ENCODE data around the gene DNMT1. TPM values are rescaled to one million over a fixed set of nuclear protein-coding genes. Genes with fewer than 3 reads are reported as not detected.

DNMT1 gene
- polyA plus RNA-seq, 1 donor (not counting 4 experiments of a cell fraction or from before 2014, with no cell fraction given), result 52.0 TPM

GRCh38 chr19:10092648-10093294 is 102.0 kb downstream of the DNMT1 start:
- Histone ChIP-seq H3K27ac (ENCODE audit: control insufficient read depth, insufficient read depth, low read length) (no peak overlapping the region), H3K9ac (ENCODE audit: control insufficient read depth, extremely low read depth, insufficient read depth, low read length) (no peak overlapping the region), H3K27me3 (ENCODE audit: control insufficient read depth, extremely low read depth, insufficient read depth, low read length) (no peaks in the 10 kb centered on the region), H3K4me2 (ENCODE audit: control insufficient read depth, extremely low read depth, insufficient read depth, low read depth, low read length) (no peak overlapping the region), H2AFZ (ENCODE audit: control insufficient read depth, low read length) (no peak overlapping the region), H3K4me3 (ENCODE audit: control insufficient read depth in 2 of 3, extremely low read depth in 1 of 3, insufficient read depth in 2 of 3, low read depth in 1 of 3, low read length in 3 of 3) (no peak overlapping the region), H3K9me1 (ENCODE audit: control insufficient read depth, extremely low read depth, insufficient read depth, low read length) (no peaks in the 10 kb centered on the region), H3K36me3 (ENCODE audit: control insufficient read depth in 2 of 2, extremely low read depth in 1 of 2, insufficient read depth in 2 of 2, low read length in 2 of 2) (peaks cover 0 to 21% of the 10 kb centered on the region in 2 experiments), H3K9me3 (ENCODE audit: control insufficient read depth, low read depth, low read length) (no peaks in the 10 kb centered on the region), H3K79me2 (ENCODE audit: control insufficient read depth, insufficient read depth, low read length) (no peaks in the 10 kb centered on the region), H4K20me1 (ENCODE audit: control insufficient read depth, extremely low read depth, insufficient read depth, low read length) (no peaks in the 10 kb centered on the region), H3K4me1 (ENCODE audit: control insufficient read depth, extremely low read depth, insufficient read depth, low read length) (peaks cover 8% of the 10 kb centered on the region)
- dilution Hi-C loops (cut with MboI; ENCODE audit: extremely low pct_ligation_motif_present, low sequenced_read_pairs), result loop anchor here (25.0 kb wide), 1 partner anchor 155 kb away; the partner anchor contains the start of gene OLFM2
- DNase-seq (ENCODE audit: low read depth, low spot score), result no peak
- no peak for FAIRE-seq
- TF ChIP-seq EZH2 (IDR thresholded peaks at IDR 0.05; ENCODE audit: low read length) (no peak), CTCF (optimal IDR thresholded peaks at IDR 0.05 in 1 of 3, IDR thresholded peaks at IDR 0.05 in 1 of 3, conservative IDR thresholded peaks at IDR 0.05 in 1 of 3; ENCODE audit: extremely low read depth in 1 of 3, insufficient read depth in 2 of 3, low read length in 3 of 3) (no peak)

DNA sequence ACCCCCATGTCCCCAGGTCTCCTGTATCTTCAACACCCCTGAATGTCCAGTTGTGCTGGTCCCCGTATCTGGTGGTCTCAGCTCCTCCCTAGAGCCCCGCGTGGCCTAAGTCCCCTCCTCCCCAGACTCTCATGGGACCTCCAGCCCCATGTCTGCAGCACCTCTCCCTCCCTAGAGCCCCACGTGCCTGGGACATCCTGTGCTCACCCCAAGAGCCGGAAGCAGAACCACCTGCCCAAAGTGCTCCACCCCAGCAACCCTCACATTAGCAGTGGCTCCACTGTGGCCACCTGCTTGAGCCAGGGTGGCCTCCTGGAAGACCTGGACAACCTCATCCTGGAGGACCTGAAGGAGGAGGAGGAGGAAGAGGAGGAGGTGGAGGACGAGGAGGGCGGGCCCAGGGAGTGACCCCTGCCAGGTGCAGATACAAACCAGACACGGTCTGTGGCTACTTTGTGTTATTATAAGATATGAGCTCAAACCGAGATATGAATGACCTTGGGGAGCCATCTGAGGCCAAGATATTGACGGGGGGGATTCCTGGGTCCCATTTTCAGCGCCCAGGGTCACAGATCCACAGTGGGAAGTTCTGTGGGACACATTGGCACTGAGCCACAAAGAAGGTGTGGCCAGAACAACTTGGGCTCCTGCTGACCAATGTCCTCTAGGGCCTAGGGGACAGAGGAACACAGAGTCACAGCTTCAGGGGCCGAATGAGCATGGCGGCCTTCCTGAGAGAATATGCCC is 102.7 kb downstream of the DNMT1 start:
- dilution Hi-C loops (cut with MboI; ENCODE audit: extremely low pct_ligation_motif_present, low sequenced_read_pairs), result loop anchor here (25.0 kb wide), 1 partner anchor 155 kb away; the partner anchor contains the start of gene OLFM2
- no peaks in the 10 kb centered on the region for H3K9me3 ChIP-seq (ENCODE audit: control insufficient read depth, low read depth, low read length)
- no peak for TF ChIP-seq EZH2 (IDR thresholded peaks at IDR 0.05; ENCODE audit: low read length)
- TF ChIP-seq CTCF (optimal IDR thresholded peaks at IDR 0.05 in 1 of 3, IDR thresholded peaks at IDR 0.05 in 1 of 3, conservative IDR thresholded peaks at IDR 0.05 in 1 of 3; ENCODE audit: extremely low read depth in 1 of 3, insufficient read depth in 2 of 3, low read length in 3 of 3), result no peak
- H3K27me3 ChIP-seq (ENCODE audit: control insufficient read depth, extremely low read depth, insufficient read depth, low read length), result no peaks in the 10 kb centered on the region
- H3K27ac ChIP-seq (ENCODE audit: control insufficient read depth, insufficient read depth, low read length), result no peak overlapping the region
- DNase-seq (ENCODE audit: low read depth, low spot score), result no peak
- no peaks in the 10 kb centered on the region for H3K79me2 ChIP-seq (ENCODE audit: control insufficient read depth, insufficient read depth, low read length)
- no peak for FAIRE-seq
- H3K36me3 ChIP-seq (ENCODE audit: control insufficient read depth in 2 of 2, extremely low read depth in 1 of 2, insufficient read depth in 2 of 2, low read length in 2 of 2), result peaks cover 0 to 21% of the 10 kb centered on the region in 2 experiments
- no peaks in the 10 kb centered on the region for H3K9me1 ChIP-seq (ENCODE audit: control insufficient read depth, extremely low read depth, insufficient read depth, low read length)
- peaks cover 8% of the 10 kb centered on the region for H3K4me1 ChIP-seq (ENCODE audit: control insufficient read depth, extremely low read depth, insufficient read depth, low read length)
- no peak overlapping the region for H2AFZ ChIP-seq (ENCODE audit: control insufficient read depth, low read length)
- no peak overlapping the region for H3K4me3 ChIP-seq (ENCODE audit: control insufficient read depth in 2 of 3, extremely low read depth in 1 of 3, insufficient read depth in 2 of 3, low read depth in 1 of 3, low read length in 3 of 3)
- H3K9ac ChIP-seq (ENCODE audit: control insufficient read depth, extremely low read depth, insufficient read depth, low read length), result no peak overlapping the region
- H3K4me2 ChIP-seq (ENCODE audit: control insufficient read depth, extremely low read depth, insufficient read depth, low read depth, low read length), result no peak overlapping the region
- no peaks in the 10 kb centered on the region for H4K20me1 ChIP-seq (ENCODE audit: control insufficient read depth, extremely low read depth, insufficient read depth, low read length)
